ENCODE measurements around the gene MYO18A.
"Not testable (repeated sequence)": the region's sequence is repeated elsewhere in the genome, so short reads cannot be mapped to it uniquely, and the experiment has no call there.

The MYO18A gene

DNA sequence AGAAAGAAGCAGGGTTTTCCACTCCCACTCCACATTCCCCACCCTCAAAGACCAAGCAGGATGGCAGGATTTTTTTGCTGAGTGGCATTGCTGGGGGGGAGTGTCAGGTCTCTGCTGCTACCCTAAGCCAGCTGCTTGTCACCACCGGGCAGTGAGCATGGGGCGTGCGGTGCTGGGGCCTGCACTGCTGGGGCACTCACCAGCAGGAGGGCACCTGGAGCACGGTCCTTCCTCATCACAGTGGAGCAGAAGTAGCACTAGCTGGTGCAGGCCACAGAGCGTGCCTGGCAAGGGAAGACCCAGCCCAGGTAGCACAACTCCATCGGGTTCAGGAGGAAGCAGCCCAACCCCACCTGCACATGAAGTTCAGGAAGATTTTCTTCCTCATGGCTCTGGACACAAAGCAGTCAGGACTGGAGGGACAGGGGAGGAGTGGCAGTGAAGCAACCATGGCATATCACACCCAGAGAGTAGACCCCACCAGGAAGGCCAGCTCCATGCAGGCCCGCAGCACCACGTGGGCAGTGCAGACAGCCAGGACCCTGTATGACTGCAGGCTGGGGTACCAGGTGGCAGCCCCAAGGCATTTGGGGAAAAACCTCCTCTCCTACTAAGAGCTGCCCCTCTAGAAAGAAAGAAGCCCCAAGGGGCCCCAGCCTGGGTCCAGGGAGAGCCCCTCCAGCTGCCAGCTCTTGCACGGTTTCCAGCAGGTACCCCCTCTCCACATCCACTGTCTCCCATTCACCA is 16.7 kb upstream of the MYO18A start:
- DNase-seq (ENCODE audit: low read depth), result no peak

- DNase-seq (ENCODE audit: low read depth), result no peak
Observed at GRCh38 chr17:29195465-29196081, 15.4 kb upstream of the MYO18A start.

GRCh38 chr17:29194669-29195068 is 14.5 kb upstream of the MYO18A start:
- DNase-seq (ENCODE audit: low read depth), result no peak

DNA sequence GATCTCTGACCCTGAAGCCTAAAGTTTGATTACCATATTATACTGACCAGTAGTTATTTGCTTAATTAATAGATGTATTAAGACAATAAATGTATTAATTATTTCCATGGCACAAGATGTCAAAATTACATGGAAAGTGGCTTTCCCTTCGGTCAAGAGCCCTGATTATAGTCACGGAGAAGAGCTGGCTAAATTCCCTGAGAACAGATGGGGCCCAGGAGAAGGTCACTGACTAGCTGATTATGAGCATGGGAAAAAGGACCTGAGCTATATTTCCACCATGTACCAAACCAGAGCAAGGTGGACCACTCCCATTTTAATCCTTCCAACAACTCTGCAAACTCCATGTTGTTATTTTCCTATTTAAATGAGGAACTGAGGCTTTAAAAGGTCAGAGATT is 12.9 kb upstream of the MYO18A start:
- no peak for DNase-seq (ENCODE audit: low read depth)

DNA sequence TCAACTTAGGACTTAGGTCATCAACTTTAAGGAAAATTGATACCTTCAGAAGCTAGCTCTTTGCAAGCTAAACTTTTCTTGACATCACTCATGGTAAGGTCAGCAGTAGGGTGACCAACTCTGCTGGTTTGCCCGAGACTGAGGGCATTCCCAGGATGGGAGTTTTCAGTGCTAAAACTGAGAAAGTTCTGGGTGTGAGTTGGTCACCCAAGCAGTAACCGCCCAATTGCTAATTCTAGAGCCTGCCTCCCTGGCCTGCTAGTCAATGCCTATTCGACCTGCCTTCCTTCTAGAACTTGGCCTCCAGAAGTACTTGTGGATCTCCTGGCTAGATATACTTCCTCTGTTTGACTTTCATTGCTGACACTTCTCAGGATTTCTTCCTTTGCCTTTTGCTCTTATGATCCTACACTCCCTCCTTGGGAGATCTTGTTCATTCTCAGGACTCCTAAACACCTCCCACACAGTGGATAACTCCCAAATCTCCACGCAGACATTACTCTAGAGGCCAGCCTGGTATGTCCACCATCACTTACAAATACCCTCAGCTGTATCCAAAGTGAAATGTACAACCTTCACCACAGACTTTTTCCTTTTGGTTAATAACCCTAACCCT is 10.5 kb upstream of the MYO18A start:
- DNase-seq (ENCODE audit: low read depth), result no peak

DNA sequence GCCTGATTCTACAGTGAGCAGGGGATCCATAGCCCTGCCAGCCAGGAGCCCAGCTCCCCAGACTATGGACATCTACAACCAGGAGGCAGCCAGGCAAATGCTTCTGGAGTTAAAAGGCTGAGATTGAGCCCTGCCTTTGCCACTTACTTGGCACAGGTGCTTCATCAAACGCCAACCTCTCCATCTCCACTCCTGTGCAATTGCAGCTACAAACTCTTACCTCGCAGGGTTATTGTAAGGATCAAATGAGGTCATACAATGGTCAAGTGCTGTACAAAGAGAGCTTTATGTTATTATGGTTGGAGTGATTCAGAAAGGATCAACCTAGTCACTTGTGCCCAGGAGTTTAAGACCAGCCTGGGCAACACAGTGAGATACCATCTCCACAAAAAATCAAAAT is 9.8 kb upstream of the MYO18A start:
- no peak for DNase-seq (ENCODE audit: low read depth)

DNA sequence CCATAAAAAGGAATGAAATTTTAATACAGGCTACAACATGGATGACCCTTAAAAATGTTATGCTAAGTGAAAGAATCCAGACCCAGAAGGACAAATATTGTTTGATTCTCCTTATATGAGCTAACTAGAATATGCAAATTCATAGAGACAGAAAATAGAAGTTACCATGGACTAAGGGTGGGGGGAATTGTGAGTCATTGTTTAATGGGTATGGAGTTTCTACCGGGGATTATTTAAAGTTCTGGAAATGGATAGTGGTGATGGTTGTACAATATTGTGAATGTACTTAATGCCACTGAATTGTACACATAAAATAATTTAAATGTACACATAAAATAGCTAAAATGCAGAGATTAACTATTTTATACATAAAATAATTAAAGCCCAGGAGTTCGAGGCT is 9.2 kb upstream of the MYO18A start:
- DNase-seq (ENCODE audit: low read depth), result no peak

DNA sequence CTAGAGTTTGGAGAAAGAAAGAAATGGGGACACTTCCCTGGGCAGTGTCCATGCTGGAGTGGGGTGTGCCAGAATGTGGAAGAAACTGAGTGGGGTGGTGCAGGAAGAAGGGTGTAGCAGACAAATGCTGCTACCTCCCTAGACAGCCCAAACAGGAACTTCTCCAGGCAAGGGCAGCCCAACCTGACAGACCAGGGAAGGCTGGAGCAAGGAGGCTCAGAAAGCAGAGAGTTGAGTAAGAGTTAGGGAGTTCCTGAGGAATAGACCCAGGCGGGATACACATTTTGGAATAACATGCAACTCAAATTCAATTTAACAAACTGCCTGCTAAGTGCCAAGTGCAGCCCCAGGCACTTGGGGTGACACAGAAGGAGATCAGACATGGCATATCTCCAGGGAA is 1.0 kb upstream of the MYO18A start:
- no peak for DNase-seq (ENCODE audit: low read depth)

DNA sequence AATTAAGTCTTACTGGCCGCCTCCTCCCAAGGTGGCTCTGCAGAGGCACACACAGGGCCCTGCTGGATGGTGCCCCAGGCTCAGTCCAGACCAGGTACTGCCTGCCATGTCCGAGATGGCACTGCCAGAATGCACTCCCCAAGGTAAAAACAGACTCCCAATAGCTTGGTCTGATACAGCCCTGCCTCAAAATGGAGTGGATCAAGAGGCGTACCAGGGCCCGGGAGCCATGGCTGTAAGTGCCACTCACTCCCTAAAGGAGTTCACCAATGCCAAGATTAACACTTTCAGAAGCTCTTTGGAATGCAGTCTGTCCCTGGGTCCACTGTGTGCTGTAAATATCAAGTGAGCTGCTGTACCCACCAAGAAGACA is 576 bp upstream of the MYO18A start:
- DNase-seq (ENCODE audit: low read depth), result no peak

GRCh38 chr17:29179232-29180033 is 765 bp downstream of the MYO18A start:
- no peak for DNase-seq (ENCODE audit: low read depth)

DNA sequence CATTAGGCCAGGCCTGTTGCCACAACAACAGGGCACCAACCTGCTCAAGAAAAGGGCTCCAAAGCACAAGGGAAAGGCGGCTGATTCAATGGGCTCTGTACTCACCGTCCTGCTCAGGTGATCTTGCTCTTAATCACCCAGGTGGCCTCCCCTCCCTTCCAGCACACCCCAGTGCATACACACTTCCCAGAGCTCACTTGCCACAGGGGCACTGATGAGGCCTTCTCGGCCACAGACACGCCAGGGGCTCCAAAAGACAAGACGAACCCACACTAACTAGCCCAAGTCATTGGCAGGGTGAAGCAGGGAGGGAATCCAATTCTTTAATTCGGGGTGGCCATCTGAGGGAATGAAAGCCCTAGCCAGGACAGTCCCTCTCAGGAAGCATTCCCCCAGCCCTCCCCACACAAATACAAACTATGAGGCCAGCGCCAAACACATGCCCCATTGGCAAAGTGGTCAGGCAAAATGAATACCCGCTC is 1.4 kb downstream of the MYO18A start:
- no peak for DNase-seq (ENCODE audit: low read depth)

DNA sequence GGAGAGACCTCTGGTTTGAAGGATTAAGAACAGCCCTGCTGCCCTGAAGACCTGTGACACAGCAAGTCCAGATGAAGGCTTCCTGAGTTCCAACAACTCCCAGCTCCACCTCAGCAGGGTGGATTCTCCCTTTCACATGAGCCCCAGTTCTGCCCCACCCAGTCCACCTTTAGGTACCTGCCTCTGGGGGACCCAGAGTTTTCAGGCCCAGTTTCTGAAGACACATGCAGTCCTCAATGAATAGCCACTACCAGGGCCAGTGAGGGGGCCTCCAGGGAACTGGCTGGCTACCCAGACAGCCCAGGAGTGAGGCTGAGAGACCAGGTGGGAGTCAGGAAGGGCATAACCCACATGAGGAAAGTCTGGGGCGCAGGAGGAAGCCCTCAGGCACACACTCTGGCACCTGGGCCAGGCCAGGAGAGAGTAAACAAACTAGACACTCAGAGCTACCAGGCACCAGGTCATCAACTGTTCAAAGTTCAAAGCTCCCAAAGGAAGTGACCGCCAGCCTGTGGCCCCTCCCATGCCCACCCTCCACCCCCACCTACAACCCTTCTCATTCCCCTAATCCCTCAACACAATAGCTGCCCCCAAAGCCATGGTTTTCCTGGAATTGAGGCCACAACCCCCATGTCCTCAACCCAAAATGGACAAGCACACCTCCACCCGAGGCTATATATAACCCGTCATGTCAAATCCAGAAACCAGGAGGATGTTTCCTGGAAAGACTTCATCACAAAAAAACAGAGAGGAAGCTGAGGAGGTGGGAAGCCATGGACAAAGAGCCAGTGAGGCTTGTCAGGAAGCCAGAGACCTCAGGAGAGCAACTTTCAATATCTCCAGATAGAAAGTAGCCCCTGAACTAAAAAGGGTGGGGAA is 2.1 kb downstream of the MYO18A start:
- no peak for DNase-seq (ENCODE audit: low read depth)

DNA sequence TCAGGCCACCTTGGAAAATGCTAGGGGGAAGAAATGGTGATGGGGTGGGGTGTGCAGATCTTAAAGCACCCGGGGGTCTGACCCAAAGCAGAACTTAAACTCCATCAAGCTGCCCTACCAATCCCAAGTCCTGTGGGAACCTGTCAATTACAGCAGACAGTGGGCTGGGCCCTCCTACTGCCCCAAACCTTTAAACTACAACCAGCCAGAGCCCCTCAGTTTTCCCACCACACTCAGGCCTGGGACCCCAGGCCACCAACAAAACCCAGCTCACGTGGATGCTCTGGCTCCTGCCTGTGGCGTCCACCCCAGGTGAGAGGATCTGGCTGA is 2.7 kb downstream of the MYO18A start:
- DNase-seq (ENCODE audit: low read depth), result no peak

- no peak for DNase-seq (ENCODE audit: low read depth)
Observed at GRCh38 chr17:29176558-29177351, 3.4 kb downstream of the MYO18A start.

GRCh38 chr17:29175349-29175748 is 4.8 kb downstream of the MYO18A start:
- no peak for DNase-seq (ENCODE audit: low read depth)

GRCh38 chr17:29172589-29172988 is 7.6 kb downstream of the MYO18A start:
- no peak for DNase-seq (ENCODE audit: low read depth)

DNA sequence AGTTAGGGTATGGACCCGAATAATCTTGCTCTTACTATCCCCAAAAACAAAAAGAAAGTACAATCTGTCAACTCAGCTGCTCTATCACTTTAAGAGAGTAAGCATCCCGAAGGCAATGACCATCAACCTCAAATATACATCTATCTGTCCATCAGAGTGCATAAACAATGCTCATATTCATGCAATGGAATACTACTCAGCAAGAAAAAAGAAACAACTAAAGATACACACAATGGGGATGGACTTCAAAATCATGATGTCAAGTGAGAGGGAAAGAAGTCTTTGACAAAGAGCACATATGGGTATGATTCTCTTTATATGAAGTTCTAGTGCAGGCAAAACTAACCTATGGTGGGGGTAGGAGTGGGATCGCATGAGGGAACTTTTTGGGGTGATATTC is 9.5 kb downstream of the MYO18A start:
- DNase-seq (ENCODE audit: low read depth), result no peak

- no peak for DNase-seq (ENCODE audit: low read depth)
Observed at GRCh38 chr17:29169806-29170591, 10.2 kb downstream of the MYO18A start.

DNA sequence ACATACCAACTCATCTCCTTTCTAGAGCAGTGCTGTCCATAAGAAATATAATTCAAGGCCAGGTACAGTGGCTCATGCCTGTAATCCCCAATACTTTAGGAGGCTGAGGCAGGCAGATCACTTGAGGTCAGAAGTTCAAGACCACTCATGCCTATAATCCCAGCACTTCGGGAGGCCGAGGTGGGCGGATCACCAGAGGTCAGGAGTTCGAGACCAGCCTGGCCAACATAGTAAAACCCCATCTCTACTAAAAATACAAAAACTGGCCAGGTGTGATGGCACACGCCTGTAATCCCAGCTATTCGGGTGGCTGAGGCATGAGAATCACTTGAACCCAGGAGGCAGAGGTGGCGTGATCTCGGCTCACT is 11.5 kb downstream of the MYO18A start:
- not testable (repeated sequence) for DNase-seq (ENCODE audit: low read depth)

- DNase-seq (ENCODE audit: low read depth), result no peak
Observed at GRCh38 chr17:29168079-29168758, 12.0 kb downstream of the MYO18A start.

Measured in non-pigmented ciliary epithelial cell (primary cell).